Inflammatory macrophage treated with lipopolysaccharide for 4 hours (primary cell): Measurements from ENCODE around the gene RAD18.

Experiments used
- DNase-seq: peaks from one replicate; pipeline ENCODE4 v3.0.0-alpha.2; 2020

RAD18 gene

GRCh38 chr3:8856721-8857120, 106.6 kb downstream of the RAD18 start:
- DNase-seq: no peak

- DNase-seq: no peak
Measured at GRCh38 chr3:8856071-8856470, 107.2 kb downstream of the RAD18 start.

GRCh38 chr3:8854656-8855055, 108.6 kb downstream of the RAD18 start:
- no peak for DNase-seq

- no peak for DNase-seq
Measured at GRCh38 chr3:8853081-8853480, 110.2 kb downstream of the RAD18 start.

GRCh38 chr3:8852511-8852910, 110.8 kb downstream of the RAD18 start:
- no peak for DNase-seq

- DNase-seq: no peak
Measured at GRCh38 chr3:8851703-8852102, 111.6 kb downstream of the RAD18 start.

GRCh38 chr3:8848696-8849131, 114.6 kb downstream of the RAD18 start:
- no peak for DNase-seq

- DNase-seq: no peak
Measured at GRCh38 chr3:8847317-8847716, 116.0 kb downstream of the RAD18 start.

- DNase-seq: no peak
Measured at GRCh38 chr3:8846176-8846575, 117.1 kb downstream of the RAD18 start.

GRCh38 chr3:8845641-8846040, 117.6 kb downstream of the RAD18 start:
- DNase-seq: no peak

- DNase-seq: no peak
Measured at GRCh38 chr3:8843347-8843746, 119.9 kb downstream of the RAD18 start.

- DNase-seq: no peak
Measured at GRCh38 chr3:8842293-8842692, 121.0 kb downstream of the RAD18 start.

- DNase-seq: no peak
Measured at GRCh38 chr3:8841472-8841871, 121.8 kb downstream of the RAD18 start.

GRCh38 chr3:8840556-8840955, 122.7 kb downstream of the RAD18 start:
- no peak for DNase-seq

- DNase-seq: no peak
Measured at GRCh38 chr3:8839607-8840325, 123.5 kb downstream of the RAD18 start.

GRCh38 chr3:8838765-8839423, 124.4 kb downstream of the RAD18 start:
- no peak for DNase-seq

GRCh38 chr3:8838234-8838633, 125.0 kb downstream of the RAD18 start:
- DNase-seq: no peak

GRCh38 chr3:8837162-8837561, 126.1 kb downstream of the RAD18 start:
- no peak for DNase-seq

GRCh38 chr3:8836096-8836495, 127.2 kb downstream of the RAD18 start:
- DNase-seq: no peak

GRCh38 chr3:8835385-8835784, 127.9 kb downstream of the RAD18 start:
- DNase-seq: no peak

GRCh38 chr3:8834974-8835373, 128.3 kb downstream of the RAD18 start:
- DNase-seq: no peak

GRCh38 chr3:8827641-8828040, 135.6 kb downstream of the RAD18 start:
- DNase-seq: no peak
